HCT116 (cell line): ENCODE results near the gene SLC38A3. TPM values are rescaled to one million over a fixed set of nuclear protein-coding genes. Genes with fewer than 3 reads are reported as not detected.
A peak's percentile ranks its signal among the peaks of the same experiment; 100 is the strongest.

ENCODE experiments used
- ATAC-seq: fragments of 200-7000 bp; cut with Tn5 transposase; 2 replicates; pipeline ENCODE4 v1.9.1; 2020; ENCODE audit warnings: mild to moderate bottlenecking, moderate library complexity
- BruUV-seq: library from RNA; stranded (reverse); fragments of 400-500 nt; replicated peaks from 2 replicates; lab custom pipeline; 2021; lab: Mats Ljungman, UMichigan
- CTCF ChIA-PET: fragments of 300-600 bp; sonication (Branson Sonifier 250); formaldehyde crosslinking; loops from one replicate; lab custom pipeline; 2021; ENCODE audit warnings: antibody characterized with exemption; lab: Charles Lee
- POLR2A ChIA-PET: fragments of 300-600, 350-600 bp; sonication (Branson Sonifier 250); formaldehyde crosslinking; loops from one replicate; lab custom pipeline; 2021; ENCODE audit warnings: antibody characterized with exemption; lab: Charles Lee
- RAD21 ChIA-PET, 2 experiments: fragments of 300-600 bp; sonication (Branson Sonifier 250); formaldehyde crosslinking; loops; one replicate each; lab custom pipeline; 2023; ENCODE audit warnings: low total read pairs in 2 of 2; ENCODE audit not compliant: uncharacterized antibody in 2 of 2, unreplicated experiment in 2 of 2, low non-redundant PET in 1 of 2; lab: Charles Lee
- DNase-seq: peaks from one replicate; pipeline ENCODE4 v3.0.0-alpha.2; 2010; ENCODE audit warnings: low read depth, low spot score
- H2AFZ ChIP-seq: fragments of 200-600 bp; shearing (Covaris generic), sonication (generic); 2 replicates; pipeline ENCODE4 v1.6.1; 2017; ENCODE audit warnings: low read depth, mixed run types, mixed read lengths, antibody characterized with exemption, low read length; ENCODE audit not compliant: poor library complexity, severe bottlenecking
- H3K27ac ChIP-seq: 2 replicates; pipeline ENCODE4 v1.5.1; 2012; ENCODE audit warnings: low read depth, low read length
- H3K27me3 ChIP-seq: fragments of 200-600 bp; sonication (generic); 2 replicates; pipeline ENCODE4 v1.6.1; 2016; ENCODE audit warnings: mixed run types, low read length, mixed read lengths; ENCODE audit not compliant: insufficient read depth
- H3K36me3 ChIP-seq, 2 experiments: fragments of 200-500 bp in 1 of 2; fragments of 200-600 bp in 1 of 2; sonication (Bioruptor generic) in 1 of 2; sonication (generic) in 1 of 2; 2 replicates each; pipeline versions ENCODE4 v1.5.1 to v1.6.1; 2014 to 2016; ENCODE audit warnings: low read length in 2 of 2, inconsistent platforms in 1 of 2, mixed read lengths in 1 of 2, mixed run types in 1 of 2; ENCODE audit not compliant: insufficient read depth in 2 of 2, control insufficient read depth in 1 of 2
- H3K4me1 ChIP-seq, 2 experiments: fragments of 200-600 bp in 1 of 2; sonication (generic) in 1 of 2; 2 replicates each; pipeline versions ENCODE4 v1.5.1 to v1.6.1; 2012 to 2017; ENCODE audit warnings: low read length in 2 of 2, inconsistent platforms in 1 of 2, mild to moderate bottlenecking in 1 of 2, mixed read lengths in 1 of 2, mixed run types in 1 of 2, moderate library complexity in 1 of 2; ENCODE audit not compliant: insufficient read depth in 2 of 2, control insufficient read depth in 1 of 2
- H3K4me2 ChIP-seq: fragments of 200-600 bp; sonication (generic); 2 replicates; pipeline ENCODE4 v1.6.1; 2017; ENCODE audit warnings: mixed run types, low read length, mixed read lengths
- H3K4me3 ChIP-seq, 2 experiments: fragments of 200-600 bp in 1 of 2; sonication (generic) in 1 of 2; replicated peaks in 1 of 2; 2 replicates each; pipeline ENCODE4 v1.5.1; 2011 to 2016; ENCODE audit warnings: low read length in 2 of 2, control low read depth in 1 of 2, low read depth in 1 of 2, mild to moderate bottlenecking in 1 of 2, mixed read lengths in 1 of 2, mixed run types in 1 of 2
- H3K79me2 ChIP-seq: fragments of 200-600 bp; sonication (generic); 2 replicates; pipeline ENCODE4 v1.6.1; 2017; ENCODE audit warnings: mild to moderate bottlenecking, mixed run types, low read length, moderate library complexity, mixed read lengths; ENCODE audit not compliant: insufficient read depth
- H3K9ac ChIP-seq: fragments of 200-600 bp; sonication (generic); 2 replicates; pipeline ENCODE4 v1.6.1; 2016; ENCODE audit warnings: low read length, mixed read lengths
- H3K9me2 ChIP-seq: fragments of 200-600 bp; sonication (generic), shearing (Covaris generic); 2 replicates; pipeline ENCODE4 v1.6.1; 2017; ENCODE audit warnings: mixed run types, mild to moderate bottlenecking, moderate library complexity; ENCODE audit not compliant: insufficient read depth
- H3K9me3 ChIP-seq, 2 experiments: fragments of 200-500 bp in 1 of 2; fragments of 200-600 bp in 1 of 2; sonication (Bioruptor generic) in 1 of 2; sonication (generic) in 1 of 2; 2 replicates each; pipeline ENCODE4 v1.6.1; 2014 to 2017; ENCODE audit warnings: low read length in 2 of 2, mixed read lengths in 2 of 2, inconsistent platforms in 1 of 2, low read depth in 1 of 2, mild to moderate bottlenecking in 1 of 2, mixed run types in 1 of 2, moderate library complexity in 1 of 2; ENCODE audit not compliant: control insufficient read depth in 1 of 2, insufficient read depth in 1 of 2
- H4K20me1 ChIP-seq: fragments of 200-600 bp; sonication (generic), shearing (Covaris generic); 2 replicates; pipeline ENCODE4 v1.6.1; 2017; ENCODE audit warnings: mixed run types, mild to moderate bottlenecking, moderate library complexity; ENCODE audit not compliant: insufficient read depth
- ELF1 ChIP-seq: IDR thresholded peaks from 2 replicates; pipeline ENCODE4 v1.6.1; 2012; ENCODE audit warnings: low read depth, borderline replicate concordance
- EZH2phosphoT487 ChIP-seq: fragments of 200-600 bp; IDR thresholded peaks from 2 replicates; pipeline ENCODE4 v1.6.1; 2018; ENCODE audit warnings: antibody characterized with exemption, borderline replicate concordance
- FOSL1 ChIP-seq: IDR thresholded peaks from 2 replicates; pipeline ENCODE4 v1.6.1; 2012; ENCODE audit warnings: low read depth
- JUND ChIP-seq: IDR thresholded peaks from 2 replicates; pipeline ENCODE4 v1.6.1; 2012
- POLR2AphosphoS5 ChIP-seq: IDR thresholded peaks from 2 replicates; pipeline ENCODE4 v1.6.1; 2011; ENCODE audit warnings: mild to moderate bottlenecking, low read depth, low read length, moderate library complexity
- SP1 ChIP-seq: IDR thresholded peaks from 2 replicates; pipeline ENCODE4 v1.6.1; 2012; ENCODE audit warnings: low read depth
- SRF ChIP-seq: IDR thresholded peaks from 2 replicates; pipeline ENCODE4 v1.6.1; 2012; ENCODE audit warnings: low read depth
- YY1 ChIP-seq: IDR thresholded peaks from 2 replicates; pipeline ENCODE4 v1.6.1; 2011; ENCODE audit warnings: low read length, low read depth, moderate library complexity, mild to moderate bottlenecking; ENCODE audit not compliant: insufficient replicate concordance; ENCODE audit errors: extremely low read depth
- ZFX ChIP-seq: fragments of 450-650 bp; IDR thresholded peaks from 2 replicates; pipeline ENCODE4 v1.6.1; 2017
- intact Hi-C: fragments of 100-400 bp; cut with micrococcal nuclease; formaldehyde crosslinking; loops from 2 replicates; pipeline ENCODE4 v1.10.0; 2022
- total RNA-seq: library from RNA; stranded (reverse); gene quantifications from one replicate; pipeline ENCODE4 v1.2.1, GENCODE V29; 2021; ENCODE audit not compliant: unreplicated experiment
- TF ChIP-seq, protein P1 (sequence below): IDR thresholded peaks from 2 replicates; pipeline ENCODE4 v1.6.1; 2011; ENCODE audit warnings: mild to moderate bottlenecking, low read length, moderate library complexity; ENCODE audit not compliant: insufficient replicate concordance; ENCODE audit errors: extremely low read depth
- TF ChIP-seq, protein P2 (sequence below): IDR thresholded peaks from 2 replicates; pipeline ENCODE4 v1.6.1; 2012

Gene SLC38A3
- total RNA-seq, 1 experiment from 2014 or later, result 3.1 TPM

DNA sequence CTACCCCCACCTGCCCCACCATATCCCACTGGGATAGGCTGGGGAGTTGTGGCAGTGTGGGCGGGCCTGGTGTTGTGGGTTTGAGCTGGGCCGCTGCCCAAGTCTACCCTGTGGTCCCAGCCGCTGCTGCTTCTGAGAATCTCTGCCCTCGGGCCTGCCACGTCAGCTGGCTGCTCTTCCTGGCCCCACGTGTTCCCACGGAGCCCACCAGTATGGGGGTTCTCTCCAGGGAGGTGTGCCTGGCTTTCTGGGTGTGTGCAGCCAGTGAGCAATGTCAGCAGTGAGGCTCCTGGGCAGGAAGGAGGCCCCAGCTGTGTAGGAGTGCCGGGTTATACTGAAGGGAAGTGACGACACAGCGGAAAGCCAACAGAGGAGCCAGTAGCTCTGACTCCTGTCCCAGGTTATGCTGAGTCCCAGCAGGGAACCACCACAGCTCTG, 41.5 kb downstream of the SLC38A3 start:
- H3K79me2 ChIP-seq, result peaks cover 94% of the 10 kb centered on the region
- RAD21 ChIA-PET, result interaction anchor here (0.7 to 1.5 kb wide), 7 partner anchors 11 to 52 kb away, joined by 3 to 11 read pairs (median 7); partner anchors contain the start of genes GNAI2 (in 1 of the 2) and LSMEM2 (in 1 of the 2)
- TF ChIP-seq SRF (no peak), YY1 (no peak), POLR2AphosphoS5 (peak; percentile 75), ELF1 (no peak), ZFX (peak; percentile 57; the same call in 1 of the 2 replicates), JUND (no peak), FOSL1 (no peak), EZH2phosphoT487 (no peak), SP1 (no peak)
- TF ChIP-seq, protein P1, sequence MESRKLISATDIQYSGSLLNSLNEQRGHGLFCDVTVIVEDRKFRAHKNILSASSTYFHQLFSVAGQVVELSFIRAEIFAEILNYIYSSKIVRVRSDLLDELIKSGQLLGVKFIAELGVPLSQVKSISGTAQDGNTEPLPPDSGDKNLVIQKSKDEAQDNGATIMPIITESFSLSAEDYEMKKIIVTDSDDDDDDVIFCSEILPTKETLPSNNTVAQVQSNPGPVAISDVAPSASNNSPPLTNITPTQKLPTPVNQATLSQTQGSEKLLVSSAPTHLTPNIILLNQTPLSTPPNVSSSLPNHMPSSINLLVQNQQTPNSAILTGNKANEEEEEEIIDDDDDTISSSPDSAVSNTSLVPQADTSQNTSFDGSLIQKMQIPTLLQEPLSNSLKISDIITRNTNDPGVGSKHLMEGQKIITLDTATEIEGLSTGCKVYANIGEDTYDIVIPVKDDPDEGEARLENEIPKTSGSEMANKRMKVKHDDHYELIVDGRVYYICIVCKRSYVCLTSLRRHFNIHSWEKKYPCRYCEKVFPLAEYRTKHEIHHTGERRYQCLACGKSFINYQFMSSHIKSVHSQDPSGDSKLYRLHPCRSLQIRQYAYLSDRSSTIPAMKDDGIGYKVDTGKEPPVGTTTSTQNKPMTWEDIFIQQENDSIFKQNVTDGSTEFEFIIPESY, result no peak
- TF ChIP-seq, protein P2, sequence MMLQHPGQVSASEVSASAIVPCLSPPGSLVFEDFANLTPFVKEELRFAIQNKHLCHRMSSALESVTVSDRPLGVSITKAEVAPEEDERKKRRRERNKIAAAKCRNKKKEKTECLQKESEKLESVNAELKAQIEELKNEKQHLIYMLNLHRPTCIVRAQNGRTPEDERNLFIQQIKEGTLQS, result no peak
- no peak overlapping the region for H2AFZ ChIP-seq
- CTCF ChIA-PET, result interaction anchor here (0.5 to 4.7 kb wide), 26 partner anchors 8 to 1810 kb away, joined by 3 to 46 read pairs (median 5); partner anchors contain the start of genes GNAI2, GNAT1, HYAL3 and IFRD2
- peak overlapping the region; percentile 86 for H3K27ac ChIP-seq
- ATAC-seq (peak; percentile 80), DNase-seq (peak; percentile 81)
- no peaks in the 10 kb centered on the region for H4K20me1 ChIP-seq
- POLR2A ChIA-PET, result interaction anchor here (0.5 to 2.7 kb wide), 10 partner anchors 10 to 52 kb away, joined by 3 to 34 read pairs (median 5); partner anchors contain the start of gene GNAI2
- H3K4me3 ChIP-seq, result peak overlapping the region; percentile 50 to 59
- H3K27me3 ChIP-seq, result no peaks in the 10 kb centered on the region
- H3K9ac ChIP-seq, result peak overlapping the region; percentile 77
- H3K9me2 ChIP-seq, result no peaks in the 10 kb centered on the region
- H3K4me2 ChIP-seq, result peak overlapping the region; percentile 93
- peaks cover 0 to 3% of the 10 kb centered on the region in 2 experiments; a peak in 1 of 4 replicates for H3K36me3 ChIP-seq
- intact Hi-C loops, result loop anchor here (1.0 kb wide), 1 partner anchor 19 kb away; no protein-coding TSS in a partner anchor
- peaks cover 38 to 81% of the 10 kb centered on the region in 2 experiments for H3K4me1 ChIP-seq
- H3K9me3 ChIP-seq, result no peaks in the 10 kb centered on the region
- BruUV-seq, result TSS peak; percentile 79
